HEK293T (cell line): Measurements from ENCODE around the gene ABHD14A.

Experiments
- ARNT ChIP-seq: fragments of 450-650 bp; IDR thresholded peaks from 2 replicates; pipeline ENCODE4 v1.6.1; 2017; ENCODE audit warnings: mild to moderate bottlenecking
- BHLHE40 ChIP-seq: fragments of 450-650 bp; IDR thresholded peaks from 2 replicates; pipeline ENCODE4 v1.6.1; 2016; ENCODE audit warnings: mild to moderate bottlenecking, moderate library complexity, borderline replicate concordance
- ELF4 ChIP-seq: fragments of 450-650 bp; IDR thresholded peaks from 2 replicates; pipeline ENCODE4 v1.6.1; 2017; ENCODE audit warnings: antibody characterized with exemption
- SUZ12 ChIP-seq: fragments of 450-650 bp; IDR thresholded peaks from 2 replicates; pipeline ENCODE4 v1.6.1; 2016; ENCODE audit warnings: mild to moderate bottlenecking

DNA sequence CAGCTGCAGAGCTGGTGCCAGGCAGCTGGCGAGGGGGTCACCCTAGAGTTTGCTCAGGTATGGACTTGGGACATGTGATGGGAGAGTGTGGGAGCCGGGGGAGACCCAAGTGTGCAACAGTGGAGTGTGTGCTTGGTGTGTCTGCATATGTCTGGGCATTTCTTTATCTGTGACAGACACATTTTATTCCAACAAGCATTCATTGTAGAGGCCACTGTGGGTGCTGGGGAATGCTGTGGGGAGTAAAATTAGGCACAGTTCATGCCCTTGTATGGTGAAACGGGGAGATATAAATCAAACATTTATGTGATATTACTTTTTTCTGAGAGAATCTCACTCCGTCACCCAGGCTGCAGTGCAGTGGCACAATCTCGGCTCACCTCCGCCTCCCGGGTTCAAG is 12.7 kb downstream of the ABHD14A start:
- TF ChIP-seq SUZ12 (no peak), ELF4 (no peak), ARNT (no peak), BHLHE40 (no peak)
